OCI-LY7 (cell line): Measurements from ENCODE around the gene HDGFL2. TPM values are rescaled to one million over a fixed set of nuclear protein-coding genes. Genes with fewer than 3 reads are reported as not detected.

Experiments
- BruUV-seq: library from RNA; stranded (reverse); fragments of 400-500 nt; replicated peaks from 2 replicates; lab custom pipeline; 2021; lab: Mats Ljungman, UMichigan
- CTCF ChIA-PET: fragments of 300-600 bp; sonication (Branson Sonifier 250); formaldehyde crosslinking; loops from one replicate; lab custom pipeline; 2022; ENCODE audit warnings: antibody characterized with exemption; ENCODE audit not compliant: unreplicated experiment; lab: Charles Lee
- POLR2A ChIA-PET: fragments of 300-600 bp; sonication (Branson Sonifier 250); formaldehyde crosslinking; loops from one replicate; lab custom pipeline; 2022; ENCODE audit warnings: antibody characterized with exemption; lab: Charles Lee
- DNase-seq: peaks from one replicate; pipeline ENCODE4 v3.0.0-alpha.2; 2015; ENCODE audit warnings: low spot score
- H2AFZ ChIP-seq: fragments of 200-600 bp; sonication (generic), shearing (Covaris generic); 2 replicates; pipeline ENCODE4 v1.6.1; 2014; ENCODE audit warnings: mild to moderate bottlenecking, antibody characterized with exemption, low read length, moderate library complexity
- H3K27ac ChIP-seq: fragments of 200-600 bp; sonication (generic); 2 replicates; pipeline ENCODE4 v1.5.1; 2014; ENCODE audit warnings: mixed run types, low read depth, mild to moderate bottlenecking, moderate library complexity, low read length, inconsistent platforms; ENCODE audit not compliant: poor library complexity, severe bottlenecking
- H3K36me3 ChIP-seq: fragments of 200-600 bp; sonication (generic); 2 replicates; pipeline ENCODE4 v1.6.1; 2014; ENCODE audit warnings: mild to moderate bottlenecking, antibody characterized with exemption, low read length, moderate library complexity, mixed read lengths; ENCODE audit not compliant: insufficient read depth
- H3K4me1 ChIP-seq: fragments of 200-600 bp; sonication (generic); 2 replicates; pipeline ENCODE4 v1.5.1; 2014; ENCODE audit warnings: mild to moderate bottlenecking, low read length; ENCODE audit not compliant: insufficient read depth, poor library complexity, severe bottlenecking
- H3K4me2 ChIP-seq: fragments of 200-600 bp; sonication (generic); 2 replicates; pipeline ENCODE4 v1.6.1; 2014; ENCODE audit warnings: mild to moderate bottlenecking, low read length
- H3K4me3 ChIP-seq: fragments of 200-600 bp; sonication (generic); 2 replicates; pipeline ENCODE4 v1.5.1; 2014; ENCODE audit warnings: mild to moderate bottlenecking, low read depth, low read length; ENCODE audit not compliant: poor library complexity, severe bottlenecking
- H3K79me2 ChIP-seq: fragments of 200-600 bp; sonication (generic); 2 replicates; pipeline ENCODE4 v1.6.1; 2016; ENCODE audit warnings: low read depth, mild to moderate bottlenecking, low read length, moderate library complexity, mixed read lengths; ENCODE audit not compliant: insufficient read depth
- H3K9me2 ChIP-seq: fragments of 200-600 bp; sonication (generic); 2 replicates; pipeline ENCODE4 v1.6.1; 2016; ENCODE audit warnings: mild to moderate bottlenecking, low read length, mixed read lengths; ENCODE audit not compliant: insufficient read depth
- H3K9me3 ChIP-seq: fragments of 200-600 bp; sonication (generic); 2 replicates; pipeline ENCODE4 v1.6.1; 2014; ENCODE audit warnings: mild to moderate bottlenecking, mixed run types, low read length, mixed read lengths
- H4K20me1 ChIP-seq: fragments of 200-600 bp; sonication (generic); 2 replicates; pipeline ENCODE4 v1.6.1; 2014; ENCODE audit warnings: mild to moderate bottlenecking, antibody characterized with exemption, low read length, moderate library complexity, mixed read lengths; ENCODE audit not compliant: insufficient read depth
- CTCF ChIP-seq: fragments of 200-600 bp; sonication (generic); conservative IDR thresholded peaks from 2 replicates; pipeline ENCODE4 v1.5.1; 2014; ENCODE audit warnings: mild to moderate bottlenecking, antibody characterized with exemption, low read length, moderate library complexity, mixed read lengths
- EZH2phosphoT487 ChIP-seq: fragments of 200-600 bp; sonication (generic); IDR thresholded peaks from 2 replicates; pipeline ENCODE4 v1.6.1; 2018; ENCODE audit warnings: low read depth, borderline replicate concordance, mild to moderate bottlenecking, mixed run types, antibody characterized with exemption, low read length, moderate library complexity, mixed read lengths
- intact Hi-C: fragments of 100-400 bp; cut with micrococcal nuclease; formaldehyde crosslinking; loops from one replicate; pipeline ENCODE4 v1.10.0; 2022; ENCODE audit not compliant: unreplicated experiment
- total RNA-seq, 2 experiments: library from RNA; depleted of rRNA in 1 of 2; stranded (reverse); fragments of >200 nt in 1 of 2; shearing (Covaris generic) in 1 of 2; gene quantifications; 2 replicates each; pipeline ENCODE4 v1.2.3, GENCODE V29; 2014 to 2022

Gene HDGFL2
- total RNA-seq, 2 experiments from 2014 or later, result 54.5 to 85.9 TPM

- no peak overlapping the region for H3K4me2 ChIP-seq
- no peak overlapping the region for H3K4me3 ChIP-seq
- H2AFZ ChIP-seq, result no peak overlapping the region
- H3K79me2 ChIP-seq, result peaks cover 11% of the 10 kb centered on the region; the same call in 1 of the 2 replicates
- peaks cover 15% of the 10 kb centered on the region for H3K4me1 ChIP-seq
- CTCF ChIA-PET, result no interaction called here
- no peaks in the 10 kb centered on the region; the same call in 1 of the 2 replicates for H4K20me1 ChIP-seq
- intact Hi-C loops, result no loop called here
- H3K9me3 ChIP-seq, result no peaks in the 10 kb centered on the region
- TF ChIP-seq CTCF (no peak), EZH2phosphoT487 (no peak)
- no peak for DNase-seq
- POLR2A ChIA-PET, result no interaction called here
- peaks cover 24% of the 10 kb centered on the region for H3K36me3 ChIP-seq
- no peak overlapping the region for H3K27ac ChIP-seq
- BruUV-seq, result no TSS peak
- H3K9me2 ChIP-seq, result no peaks in the 10 kb centered on the region
Observed at GRCh38 chr19:4454747-4455718, 17.1 kb upstream of the HDGFL2 start.

GRCh38 chr19:4455719-4456475 lies 16.2 kb upstream of the HDGFL2 start:
- no peaks in the 10 kb centered on the region for H3K9me2 ChIP-seq
- intact Hi-C loops, result no loop called here
- no peaks in the 10 kb centered on the region for H3K9me3 ChIP-seq
- DNase-seq, result no peak
- CTCF ChIA-PET, result no interaction called here
- H3K79me2 ChIP-seq, result peaks cover 11% of the 10 kb centered on the region; the same call in 1 of the 2 replicates
- H3K27ac ChIP-seq, result no peak overlapping the region
- peak overlapping the region; percentile 99 for H3K4me2 ChIP-seq
- no peaks in the 10 kb centered on the region; the same call in 1 of the 2 replicates for H4K20me1 ChIP-seq
- H3K4me1 ChIP-seq, result peaks cover 15% of the 10 kb centered on the region
- H3K36me3 ChIP-seq, result peaks cover 18% of the 10 kb centered on the region; the same call in 1 of the 2 replicates
- BruUV-seq, result no TSS peak
- TF ChIP-seq EZH2phosphoT487, result no peak
- no peak for TF ChIP-seq CTCF
- POLR2A ChIA-PET, result interaction anchor here (0.5 kb wide), 1 partner anchor 17 kb away, joined by 4 read pairs; no protein-coding TSS in a partner anchor
- H3K4me3 ChIP-seq, result peak overlapping the region; percentile 82
- no peak overlapping the region for H2AFZ ChIP-seq
